Transverse colon (tissue), 4 donors: ENCODE measurements around the gene TREX2.

Experiments used
- CTCF ChIP-seq, 5 experiments: fragments of 200-600 bp in 3 of 5; fragments of 450-650 bp in 2 of 5; sonication (generic) in 3 of 5; IDR thresholded peaks; 1 replicate in 2 of 5; 2 replicates in 3 of 5; pipeline ENCODE4 v1.5.1; 2016 to 2017; ENCODE audit warnings: antibody characterized with exemption in 5 of 5, inconsistent platforms in 3 of 5, mild to moderate bottlenecking in 2 of 5, moderate library complexity in 1 of 5
- EP300 ChIP-seq: sonication (generic); formaldehyde crosslinking; IDR thresholded peaks from one replicate; pipeline ENCODE4 v1.6.1; 2017; ENCODE audit warnings: antibody characterized with exemption, low read depth
- POLR2A ChIP-seq: fragments of 450-650 bp; IDR thresholded peaks from one replicate; pipeline ENCODE4 v1.6.1; 2016; ENCODE audit warnings: antibody characterized with exemption, mild to moderate bottlenecking, moderate library complexity
- POLR2AphosphoS5 ChIP-seq, 3 donors: sonication (generic); formaldehyde crosslinking; IDR thresholded peaks; one replicate each; pipeline ENCODE4 v1.6.1; 2016; ENCODE audit warnings: antibody characterized with exemption in 3 of 3

GRCh38 chrX:153445106-153445855 is 575 bp downstream of the TREX2 start:
- TF ChIP-seq CTCF (IDR thresholded peaks at IDR 0.05): no peak
- no peak for TF ChIP-seq POLR2A
- no peak for TF ChIP-seq EP300
- TF ChIP-seq POLR2AphosphoS5 (IDR thresholded peaks at IDR 0.05): no peak
